ENCODE measurements around the gene UACA.

The UACA gene

GRCh38 chr15:70793694-70794093 is 30.3 kb upstream of the UACA start:
- no peak overlapping the region for H3K27ac Mint-ChIP-seq
- H3K9me3 Mint-ChIP-seq: no peaks in the 10 kb centered on the region
- H3K27me3 Mint-ChIP-seq: no peaks in the 10 kb centered on the region
- no peak overlapping the region for H3K4me3 Mint-ChIP-seq
- no peaks in the 10 kb centered on the region for H3K36me3 Mint-ChIP-seq
- no peaks in the 10 kb centered on the region for H3K4me1 Mint-ChIP-seq

DNA sequence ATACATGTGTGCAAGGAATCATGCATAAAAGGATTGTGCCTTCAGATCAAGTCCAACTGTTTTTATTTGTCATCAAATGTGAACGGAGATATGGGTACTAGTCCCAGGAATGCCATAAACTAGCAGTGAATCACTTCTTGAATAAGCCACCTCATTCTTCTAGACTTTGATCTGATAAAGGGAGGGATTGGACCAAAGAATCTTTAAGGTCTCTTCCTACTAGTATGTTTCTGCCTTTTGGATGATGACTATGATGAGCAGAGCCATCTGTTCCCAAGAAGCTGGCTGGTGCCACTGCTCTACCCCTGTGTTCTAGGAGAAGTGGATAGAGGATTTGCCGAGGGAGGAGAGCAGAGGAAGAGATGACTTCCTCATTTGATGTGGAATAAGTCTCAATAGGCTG is 28.8 kb upstream of the UACA start:
- no peaks in the 10 kb centered on the region for H3K36me3 Mint-ChIP-seq
- H3K4me1 Mint-ChIP-seq: no peaks in the 10 kb centered on the region
- H3K27me3 Mint-ChIP-seq: no peaks in the 10 kb centered on the region
- no peak overlapping the region for H3K27ac Mint-ChIP-seq
- H3K4me3 Mint-ChIP-seq: no peak overlapping the region
- H3K9me3 Mint-ChIP-seq: no peaks in the 10 kb centered on the region

- H3K4me1 Mint-ChIP-seq: no peaks in the 10 kb centered on the region
- H3K27me3 Mint-ChIP-seq: no peaks in the 10 kb centered on the region
- H3K9me3 Mint-ChIP-seq: no peaks in the 10 kb centered on the region
- no peaks in the 10 kb centered on the region for H3K36me3 Mint-ChIP-seq
- H3K27ac Mint-ChIP-seq: no peak overlapping the region
- no peak overlapping the region for H3K4me3 Mint-ChIP-seq
Observed at GRCh38 chr15:70791259-70791658, 27.9 kb upstream of the UACA start.

DNA sequence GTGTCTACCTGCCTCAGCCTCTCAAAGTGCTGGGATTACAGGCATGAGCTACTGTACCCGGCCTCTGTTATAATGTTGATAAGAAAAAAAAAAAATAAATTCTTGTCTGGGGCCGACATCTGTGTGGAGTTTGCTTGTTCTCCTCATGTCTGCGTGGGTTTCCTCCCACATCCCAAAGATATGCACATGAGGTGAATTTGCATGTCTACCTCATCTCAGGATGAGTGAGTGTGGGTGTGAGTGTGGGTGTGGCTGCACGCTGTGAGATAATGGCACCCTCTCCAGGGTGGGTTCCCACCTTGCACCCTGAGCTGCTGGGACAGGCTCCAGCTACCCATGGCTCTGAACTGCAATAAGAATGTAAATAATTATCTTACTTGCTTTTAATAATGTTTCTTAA is 25.9 kb upstream of the UACA start:
- Mint-ChIP-seq H3K27ac (no peak overlapping the region), H3K36me3 (no peaks in the 10 kb centered on the region), H3K4me3 (no peak overlapping the region), H3K4me1 (no peaks in the 10 kb centered on the region), H3K27me3 (no peaks in the 10 kb centered on the region), H3K9me3 (no peaks in the 10 kb centered on the region)

GRCh38 chr15:70788114-70789049 is 25.0 kb upstream of the UACA start:
- no peaks in the 10 kb centered on the region for H3K9me3 Mint-ChIP-seq
- no peak overlapping the region for H3K27ac Mint-ChIP-seq

GRCh38 chr15:70786996-70787395 is 23.6 kb upstream of the UACA start:
- H3K27ac Mint-ChIP-seq: no peak overlapping the region

More at GRCh38 chr15:70788114-70789049, 25.0 kb upstream of the UACA start:
- Mint-ChIP-seq H3K4me1 (no peaks in the 10 kb centered on the region), H3K4me3 (no peak overlapping the region), H3K27me3 (no peaks in the 10 kb centered on the region), H3K36me3 (no peaks in the 10 kb centered on the region)

DNA sequence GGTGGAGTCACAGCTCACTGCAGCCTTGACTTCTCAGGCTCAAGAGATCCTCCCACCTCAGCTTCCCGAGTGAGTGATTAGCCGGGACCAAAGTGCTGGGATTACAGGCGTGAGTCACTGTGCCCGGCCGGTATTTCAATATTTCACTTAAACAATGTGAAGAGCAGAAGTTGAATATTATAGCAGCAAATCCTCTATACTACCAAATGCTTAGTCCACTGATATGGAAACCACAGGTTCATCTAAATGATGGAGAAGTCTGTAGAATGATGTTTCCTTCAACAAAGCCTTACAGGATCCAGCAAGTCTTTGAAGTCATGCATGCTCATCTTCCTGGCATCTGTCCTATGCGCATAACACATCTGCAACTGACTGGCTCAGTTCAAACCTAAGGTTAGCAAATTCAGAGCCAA is 20.3 kb upstream of the UACA start:
- no peak overlapping the region for H3K27ac Mint-ChIP-seq

More at GRCh38 chr15:70786996-70787395, 23.6 kb upstream of the UACA start:
- no peaks in the 10 kb centered on the region for H3K9me3 Mint-ChIP-seq
- H3K27me3 Mint-ChIP-seq: no peaks in the 10 kb centered on the region
- no peaks in the 10 kb centered on the region for H3K36me3 Mint-ChIP-seq
- H3K4me1 Mint-ChIP-seq: no peaks in the 10 kb centered on the region
- H3K4me3 Mint-ChIP-seq: no peak overlapping the region

GRCh38 chr15:70783041-70783440 is 19.7 kb upstream of the UACA start:
- Mint-ChIP-seq H3K36me3 (no peaks in the 10 kb centered on the region), H3K9me3 (no peaks in the 10 kb centered on the region), H3K27ac (no peak overlapping the region), H3K27me3 (no peaks in the 10 kb centered on the region), H3K4me3 (no peak overlapping the region), H3K4me1 (no peaks in the 10 kb centered on the region)

More for the DNA sequence above, 20.3 kb upstream of the UACA start:
- Mint-ChIP-seq H3K27me3 (no peaks in the 10 kb centered on the region), H3K4me3 (no peak overlapping the region), H3K4me1 (no peaks in the 10 kb centered on the region), H3K36me3 (no peaks in the 10 kb centered on the region), H3K9me3 (no peaks in the 10 kb centered on the region)

GRCh38 chr15:70781236-70781635 is 17.9 kb upstream of the UACA start:
- peaks cover 2% of the 10 kb centered on the region for H3K27me3 Mint-ChIP-seq
- H3K4me1 Mint-ChIP-seq: no peaks in the 10 kb centered on the region
- no peak overlapping the region for H3K4me3 Mint-ChIP-seq
- H3K36me3 Mint-ChIP-seq: no peaks in the 10 kb centered on the region
- no peak overlapping the region for H3K27ac Mint-ChIP-seq
- H3K9me3 Mint-ChIP-seq: no peaks in the 10 kb centered on the region

- no peak overlapping the region for H3K4me3 Mint-ChIP-seq
- no peaks in the 10 kb centered on the region for H3K36me3 Mint-ChIP-seq
- no peak overlapping the region for H3K27ac Mint-ChIP-seq
- H3K9me3 Mint-ChIP-seq: no peaks in the 10 kb centered on the region
- H3K4me1 Mint-ChIP-seq: no peaks in the 10 kb centered on the region
- peaks cover 2% of the 10 kb centered on the region for H3K27me3 Mint-ChIP-seq
Observed at GRCh38 chr15:70778258-70779076, 15.1 kb upstream of the UACA start.

GRCh38 chr15:70777170-70777926 is 14.0 kb upstream of the UACA start:
- H3K27ac Mint-ChIP-seq: no peak overlapping the region
- H3K36me3 Mint-ChIP-seq: no peaks in the 10 kb centered on the region
- H3K4me1 Mint-ChIP-seq: no peaks in the 10 kb centered on the region
- H3K27me3 Mint-ChIP-seq: peaks cover 2% of the 10 kb centered on the region
- H3K4me3 Mint-ChIP-seq: no peak overlapping the region
- no peaks in the 10 kb centered on the region for H3K9me3 Mint-ChIP-seq

DNA sequence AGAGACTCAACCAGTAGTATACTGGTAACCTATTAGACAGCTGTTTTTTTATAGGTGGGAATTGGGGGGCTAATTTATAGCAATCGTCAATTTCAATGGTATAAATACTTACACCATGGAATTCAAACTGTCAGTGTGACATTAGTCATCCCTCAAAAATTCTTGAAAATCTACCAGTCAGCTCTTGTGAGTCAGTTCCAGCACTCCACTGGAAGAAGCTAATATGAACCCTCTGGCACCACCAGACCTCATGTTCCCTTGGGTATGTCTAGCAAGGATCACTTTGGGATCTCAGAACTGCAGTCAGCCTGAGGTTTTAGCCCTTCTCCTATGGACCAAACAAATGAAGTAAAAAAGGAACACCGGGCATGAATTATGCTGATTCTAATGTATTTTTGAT is 11.8 kb upstream of the UACA start:
- Mint-ChIP-seq H3K36me3 (no peaks in the 10 kb centered on the region), H3K27me3 (peaks cover 4% of the 10 kb centered on the region), H3K4me3 (no peak overlapping the region), H3K4me1 (peaks cover 6% of the 10 kb centered on the region), H3K9me3 (no peaks in the 10 kb centered on the region), H3K27ac (no peak overlapping the region)

DNA sequence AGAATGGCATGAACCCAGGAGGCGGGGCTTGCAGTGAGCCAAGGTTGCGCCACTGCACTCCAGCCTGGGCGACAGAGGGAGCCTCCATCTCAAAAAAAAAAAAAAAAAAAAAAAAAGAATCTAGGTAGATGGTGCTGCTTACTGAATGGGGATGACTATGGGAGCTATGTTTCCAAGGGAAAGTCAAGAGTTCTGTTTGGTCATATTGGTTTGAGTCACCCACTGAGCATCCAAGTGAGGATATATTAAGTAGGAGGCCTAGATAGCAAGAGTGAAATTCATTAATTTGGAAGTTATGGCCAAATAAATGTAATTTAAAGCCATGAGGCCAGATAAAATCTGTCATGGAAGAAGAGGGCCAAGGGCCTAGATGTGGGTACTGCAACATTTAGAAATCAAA is 9.0 kb upstream of the UACA start:
- Mint-ChIP-seq H3K36me3 (no peaks in the 10 kb centered on the region), H3K4me3 (no peak overlapping the region), H3K27me3 (peaks cover 2% of the 10 kb centered on the region), H3K27ac (no peak overlapping the region), H3K9me3 (no peaks in the 10 kb centered on the region), H3K4me1 (peaks cover 14% of the 10 kb centered on the region)

DNA sequence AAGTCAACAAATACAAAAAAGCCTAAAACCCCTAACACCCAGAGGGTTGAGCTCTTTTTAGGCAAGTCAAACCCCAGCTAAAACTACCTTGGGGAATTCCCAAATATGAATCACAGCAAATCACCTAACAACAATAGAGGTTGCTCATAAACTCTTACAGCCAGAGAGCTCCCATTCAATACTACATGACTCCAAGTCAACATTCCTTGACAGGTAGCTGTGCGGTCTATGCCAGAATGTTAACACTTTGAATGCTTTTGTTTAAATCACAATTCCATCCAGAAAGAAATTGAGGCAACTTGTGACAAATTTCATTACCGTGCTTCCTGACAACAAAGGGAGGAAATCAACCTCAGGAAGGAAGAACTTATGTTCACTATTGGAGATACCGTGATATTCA is 7.5 kb upstream of the UACA start:
- no peak overlapping the region for H3K27ac Mint-ChIP-seq
- H3K4me3 Mint-ChIP-seq: no peak overlapping the region

GRCh38 chr15:70768257-70768883 is 5.0 kb upstream of the UACA start:
- no peak overlapping the region for H3K27ac Mint-ChIP-seq
- no peaks in the 10 kb centered on the region for H3K9me3 Mint-ChIP-seq
- no peak overlapping the region for H3K4me3 Mint-ChIP-seq

More for the DNA sequence above, 7.5 kb upstream of the UACA start:
- peaks cover 14% of the 10 kb centered on the region for H3K4me1 Mint-ChIP-seq
- no peaks in the 10 kb centered on the region for H3K36me3 Mint-ChIP-seq
- peaks cover 2% of the 10 kb centered on the region for H3K27me3 Mint-ChIP-seq
- no peaks in the 10 kb centered on the region for H3K9me3 Mint-ChIP-seq

More at GRCh38 chr15:70768257-70768883, 5.0 kb upstream of the UACA start:
- peaks cover 21% of the 10 kb centered on the region for H3K4me1 Mint-ChIP-seq
- H3K27me3 Mint-ChIP-seq: peaks cover 14% of the 10 kb centered on the region
- peaks cover 2% of the 10 kb centered on the region for H3K36me3 Mint-ChIP-seq

Measured in activated naive CD4-positive, alpha-beta T cell treated with anti-CD3 and anti-CD28 coated beads, Interleukin-2, amount 50 U/mL, for 24 hours (primary cell).